HepG2 (cell line): ENCODE measurements around the gene PDE3A. TPM values are rescaled to one million over a fixed set of nuclear protein-coding genes. Genes with fewer than 3 reads are reported as not detected.

Source experiments
- ATAC-seq: fragments of 200-7000 bp; cut with Tn5 transposase; 3 replicates; pipeline ENCODE4 v1.9.1; 2020; ENCODE audit warnings: mild to moderate bottlenecking, moderate library complexity
- BruUV-seq: library from RNA; stranded (reverse); fragments of 400-500 nt; replicated peaks from 2 replicates; lab custom pipeline; 2021; lab: Mats Ljungman, UMichigan
- CTCF ChIA-PET: fragments of 300-600 bp; formaldehyde crosslinking; extraction: SDS; loops from one replicate; lab custom pipeline; 2021; ENCODE audit warnings: low total read pairs, inconsistent platforms, low intra/inter-chr PET ratio; lab: Yijun Ruan, JAX
- POLR2A ChIA-PET: fragments of 350-600 bp; sonication (Branson Sonifier 250); formaldehyde crosslinking; loops from one replicate; lab custom pipeline; 2020; ENCODE audit warnings: antibody characterized with exemption, inconsistent platforms; lab: Yijun Ruan, JAX
- DNase-seq: peaks from one replicate; pipeline ENCODE4 v3.0.0-alpha.2; 2015; ENCODE audit warnings: low spot score
- FAIRE-seq: peaks from 3 replicates; lab custom pipeline; 2011; peaks lifted over from hg19 to GRCh38; lab: Jason Lieb, UNC
- H2AFZ ChIP-seq: one replicate; pipeline ENCODE4 v1.6.1; 2011; ENCODE audit warnings: low read length, inconsistent platforms
- H3K27ac ChIP-seq: fragments of 300-600 bp; 3 replicates; pipeline ENCODE4 v1.8.0; 2011; ENCODE audit warnings: mixed run types, mild to moderate bottlenecking, mixed read lengths, low read length, inconsistent platforms; ENCODE audit not compliant: insufficient read depth; ENCODE audit errors: extremely low read length
- H3K27me3 ChIP-seq, 2 experiments: fragments of 200-600 bp in 1 of 2; 2 replicates in 1 of 2; 3 replicates in 1 of 2; pipeline versions ENCODE4 v1.6.0 to v1.8.0; 2011; ENCODE audit warnings: low read length in 2 of 2, mild to moderate bottlenecking in 2 of 2, moderate library complexity in 2 of 2, inconsistent platforms in 1 of 2; ENCODE audit not compliant: insufficient read depth in 2 of 2, control insufficient read depth in 1 of 2
- H3K36me3 ChIP-seq, 2 experiments: fragments of 200-600 bp in 1 of 2; replicated peaks in 1 of 2; 2 replicates in 1 of 2; 3 replicates in 1 of 2; pipeline versions ENCODE4 v1.5.1 to v1.8.0; 2011; ENCODE audit warnings: low read length in 2 of 2, inconsistent platforms in 1 of 2; ENCODE audit not compliant: insufficient read depth in 2 of 2, control insufficient read depth in 1 of 2
- H3K4me1 ChIP-seq: 2 replicates; pipeline ENCODE4 v1.5.1; 2012; ENCODE audit warnings: low read length, inconsistent platforms; ENCODE audit not compliant: insufficient read depth
- H3K4me2 ChIP-seq: 2 replicates; pipeline ENCODE4 v1.6.0; 2011; ENCODE audit warnings: low read depth, low read length, inconsistent platforms
- H3K4me3 ChIP-seq, 3 experiments: fragments of 200-600 bp in 1 of 3; sonication (generic), shearing (Covaris generic) in 1 of 3; replicated peaks in 1 of 3; 2 replicates each; pipeline ENCODE4 v1.5.1; 2011 to 2016; ENCODE audit warnings: low read length in 3 of 3, inconsistent platforms in 2 of 3, low read depth in 2 of 3, mild to moderate bottlenecking in 2 of 3, control low read depth in 1 of 3, mixed read lengths in 1 of 3; ENCODE audit not compliant: insufficient read depth in 1 of 3
- H3K79me2 ChIP-seq: one replicate; pipeline ENCODE4 v1.6.1; 2011; ENCODE audit warnings: low read length, inconsistent platforms; ENCODE audit not compliant: insufficient read depth
- H3K9ac ChIP-seq: 2 replicates; pipeline ENCODE4 v1.6.0; 2011; ENCODE audit warnings: mild to moderate bottlenecking, low read depth, low read length, inconsistent platforms; ENCODE audit not compliant: insufficient read depth
- H3K9me3 ChIP-seq: 2 replicates; pipeline ENCODE4 v1.5.1; 2012; ENCODE audit warnings: mild to moderate bottlenecking, low read length
- H4K20me1 ChIP-seq: 2 replicates; pipeline ENCODE4 v1.6.0; 2011; ENCODE audit warnings: inconsistent platforms, mild to moderate bottlenecking, low read length, moderate library complexity; ENCODE audit not compliant: insufficient read depth
- ATF7-NPFF ChIP-seq: sonication (generic); formaldehyde crosslinking; IDR thresholded peaks from 2 replicates; pipeline ENCODE4 v1.8.1; 2023; ENCODE audit warnings: mild to moderate bottlenecking, low read depth, missing genetic modification reagents, moderate library complexity
- CC2D1A ChIP-seq: sonication (generic); formaldehyde crosslinking; IDR thresholded peaks from 2 replicates; pipeline ENCODE4 v1.8.1; 2023; ENCODE audit warnings: mild to moderate bottlenecking, missing genetic modification reagents
- HDAC2 ChIP-seq: sonication (generic); formaldehyde crosslinking; IDR thresholded peaks from 2 replicates; pipeline ENCODE4 v1.4.0; 2020; ENCODE audit warnings: missing genetic modification reagents
- MEIS2 ChIP-seq: sonication (generic); formaldehyde crosslinking; IDR thresholded peaks from 2 replicates; pipeline ENCODE4 v1.9.0; 2021; ENCODE audit warnings: mild to moderate bottlenecking, missing genetic modification reagents
- NFE2 ChIP-seq: sonication (generic); formaldehyde crosslinking; IDR thresholded peaks from 2 replicates; pipeline ENCODE4 v1.4.0; 2020; ENCODE audit warnings: missing genetic modification reagents
- PRMT3 ChIP-seq: sonication (generic); formaldehyde crosslinking; IDR thresholded peaks from 2 replicates; pipeline ENCODE4 v1.8.1; 2022; ENCODE audit warnings: low read depth, mild to moderate bottlenecking, moderate library complexity, missing genetic modification reagents, borderline replicate concordance
- PRPF4 ChIP-seq: fragments of 200-400 bp; formaldehyde crosslinking; IDR thresholded peaks from 2 replicates; pipeline ENCODE4 v1.6.1; 2016; ENCODE audit warnings: low read length, low read depth; ENCODE audit not compliant: poor library complexity, severe bottlenecking
- SP1 ChIP-seq, 2 experiments: fragments of 450-650 bp in 1 of 2; sonication (generic) in 1 of 2; formaldehyde crosslinking in 1 of 2; IDR thresholded peaks; 2 replicates each; pipeline versions ENCODE4 v1.4.0 to v1.6.1; 2016 to 2020; ENCODE audit warnings: missing genetic modification reagents in 1 of 2
- TRIM24 ChIP-seq: sonication (generic); formaldehyde crosslinking; IDR thresholded peaks from 2 replicates; pipeline ENCODE4 v1.8.0; 2022; ENCODE audit warnings: mild to moderate bottlenecking, missing genetic modification reagents
- ZBTB21 ChIP-seq: sonication (generic); formaldehyde crosslinking; IDR thresholded peaks from 2 replicates; pipeline ENCODE4 v1.4.0; 2020; ENCODE audit warnings: missing genetic modification reagents
- ZIK1 ChIP-seq: sonication (generic); formaldehyde crosslinking; IDR thresholded peaks from 2 replicates; pipeline ENCODE4 v1.5.0; 2020; ENCODE audit warnings: mild to moderate bottlenecking, low read depth, missing genetic modification reagents, borderline replicate concordance
- WGBS: methylation state at CpG from one replicate; pipeline ENCODE4 v1.1.6; 2017; ENCODE audit warnings: low lambda C conversion rate; 5-methylcytosine and 5-hydroxymethylcytosine counted together
- in situ Hi-C: cut with HindIII; loops from 2 replicates; pipeline ENCODE4 v1.10.0; 2017; ENCODE audit warnings: low pct_unique_long_range_greater_than_20kb; ENCODE audit not compliant: extremely low pct_ligation_motif_present
- intact Hi-C: fragments of 100-400 bp; cut with micrococcal nuclease; formaldehyde crosslinking; loops from one replicate; pipeline ENCODE4 v1.10.0; 2022; ENCODE audit not compliant: unreplicated experiment
- polyA plus RNA-seq, 8 experiments: library from polyadenylated mRNA; depleted of rRNA in 3 of 8; stranded (reverse) in 7 of 8; unstranded in 1 of 8; fragments of >200 nt; fragmentation: Illumina TruSeq in 4 of 8; extraction: Trizol in 4 of 8; gene quantifications; 2 replicates each; pipeline versions ENCODE4 v1.2.1 to v1.2.3, GENCODE V29; 2011 to 2016; ENCODE audit warnings: low read depth in 4 of 8, missing spikeins in 1 of 8, mixed read lengths in 1 of 8; ENCODE audit not compliant: insufficient read depth in 1 of 8
- total RNA-seq, 5 experiments: library from RNA; depleted of rRNA; stranded (reverse); fragments of >200 nt; fragmentation: Illumina TruSeq; extraction: Trizol; gene quantifications; 2 replicates each; pipeline ENCODE4 v1.2.3, GENCODE V29; 2016; ENCODE audit warnings: low read depth in 1 of 5
- TF ChIP-seq, protein P1 (sequence below), 2 experiments: fragments of 450-650 bp in 1 of 2; sonication (generic) in 1 of 2; formaldehyde crosslinking in 1 of 2; IDR thresholded peaks; 2 replicates each; pipeline versions ENCODE4 v1.6.1 to v1.8.0; 2016 to 2022; ENCODE audit warnings: antibody characterized with exemption in 1 of 2, mild to moderate bottlenecking in 1 of 2, missing genetic modification reagents in 1 of 2

PDE3A gene
- total and polyA plus RNA-seq, 2 of the 13 experiments (the other 11 are each of a cell fraction or from before 2014, with no cell fraction given), result 0.77 to 1.5 TPM

DNA sequence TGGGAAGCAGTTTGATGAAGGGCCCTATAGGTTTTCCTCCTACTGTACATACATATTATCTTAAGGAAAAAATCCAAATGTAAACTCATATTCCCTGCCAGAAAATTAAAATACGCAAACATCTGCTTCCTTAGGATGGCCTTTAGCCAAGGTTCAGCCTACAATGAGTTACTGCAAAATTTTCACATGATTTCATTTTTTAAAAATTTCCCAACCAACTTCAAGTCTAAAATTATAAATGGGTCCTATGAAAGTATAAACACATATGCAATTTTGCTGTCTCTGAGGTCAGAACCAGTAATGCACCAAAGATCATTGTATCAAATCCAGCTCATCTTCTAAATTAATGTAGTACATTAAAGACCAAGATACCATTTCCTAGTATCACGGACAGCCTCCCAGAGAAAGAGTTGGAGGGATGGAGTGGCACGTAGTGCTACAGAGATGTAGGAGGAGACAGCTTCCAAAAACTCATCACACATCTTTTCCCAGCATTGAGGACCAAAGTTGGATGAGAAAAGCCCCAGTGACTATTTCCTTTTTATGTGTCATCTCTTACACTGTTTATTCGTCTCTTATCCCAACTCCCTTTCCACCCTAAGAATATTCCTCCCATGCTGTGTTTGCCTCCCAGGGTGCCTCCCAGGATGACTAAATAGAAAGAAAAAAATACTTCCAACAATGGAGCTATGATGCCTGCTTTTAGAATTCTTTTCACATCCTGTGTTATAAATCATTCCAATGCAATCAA lies 234.5 kb downstream of the PDE3A start:
- Histone ChIP-seq H3K79me2 (no peaks in the 10 kb centered on the region), H3K4me3 (no peak overlapping the region), H3K9ac (no peak overlapping the region), H3K4me2 (no peak overlapping the region), H3K4me1 (no peaks in the 10 kb centered on the region), H3K9me3 (no peaks in the 10 kb centered on the region), H3K36me3 (no peaks in the 10 kb centered on the region), H3K27me3 (no peaks in the 10 kb centered on the region; a peak in 1 of 5 replicates), H3K27ac (no peak overlapping the region), H4K20me1 (no peaks in the 10 kb centered on the region), H2AFZ (no peak overlapping the region)
- CTCF ChIA-PET, result interaction anchor here (1.3 kb wide), 1 partner anchor 139 kb away, joined by 8 read pairs; no protein-coding TSS in a partner anchor
- in situ Hi-C loops (loop anchor here (25.0 kb wide), 1 partner anchor 866 kb away; no protein-coding TSS in a partner anchor), intact Hi-C loops (no loop called here)
- FAIRE-seq (no peak), ATAC-seq (no peak), DNase-seq (no peak)
- TF ChIP-seq PRPF4 (no peak), PRMT3 (CRISPR knock-in tag) (no peak), HDAC2 (no peak), ATF7-NPFF (CRISPR knock-in tag) (no peak), CC2D1A (CRISPR knock-in tag) (no peak), ZIK1 (CRISPR knock-in tag) (no peak), MEIS2 (CRISPR knock-in tag) (no peak), NFE2 (CRISPR knock-in tag) (no peak), ZBTB21 (CRISPR knock-in tag) (no peak), TRIM24 (CRISPR knock-in tag) (no peak), SP1 (IDR thresholded peaks at IDR 0.05) (no peak), SP1 (CRISPR knock-in tag; IDR thresholded peaks at IDR 0.05) (no peak)
- TF ChIP-seq, protein P1, sequence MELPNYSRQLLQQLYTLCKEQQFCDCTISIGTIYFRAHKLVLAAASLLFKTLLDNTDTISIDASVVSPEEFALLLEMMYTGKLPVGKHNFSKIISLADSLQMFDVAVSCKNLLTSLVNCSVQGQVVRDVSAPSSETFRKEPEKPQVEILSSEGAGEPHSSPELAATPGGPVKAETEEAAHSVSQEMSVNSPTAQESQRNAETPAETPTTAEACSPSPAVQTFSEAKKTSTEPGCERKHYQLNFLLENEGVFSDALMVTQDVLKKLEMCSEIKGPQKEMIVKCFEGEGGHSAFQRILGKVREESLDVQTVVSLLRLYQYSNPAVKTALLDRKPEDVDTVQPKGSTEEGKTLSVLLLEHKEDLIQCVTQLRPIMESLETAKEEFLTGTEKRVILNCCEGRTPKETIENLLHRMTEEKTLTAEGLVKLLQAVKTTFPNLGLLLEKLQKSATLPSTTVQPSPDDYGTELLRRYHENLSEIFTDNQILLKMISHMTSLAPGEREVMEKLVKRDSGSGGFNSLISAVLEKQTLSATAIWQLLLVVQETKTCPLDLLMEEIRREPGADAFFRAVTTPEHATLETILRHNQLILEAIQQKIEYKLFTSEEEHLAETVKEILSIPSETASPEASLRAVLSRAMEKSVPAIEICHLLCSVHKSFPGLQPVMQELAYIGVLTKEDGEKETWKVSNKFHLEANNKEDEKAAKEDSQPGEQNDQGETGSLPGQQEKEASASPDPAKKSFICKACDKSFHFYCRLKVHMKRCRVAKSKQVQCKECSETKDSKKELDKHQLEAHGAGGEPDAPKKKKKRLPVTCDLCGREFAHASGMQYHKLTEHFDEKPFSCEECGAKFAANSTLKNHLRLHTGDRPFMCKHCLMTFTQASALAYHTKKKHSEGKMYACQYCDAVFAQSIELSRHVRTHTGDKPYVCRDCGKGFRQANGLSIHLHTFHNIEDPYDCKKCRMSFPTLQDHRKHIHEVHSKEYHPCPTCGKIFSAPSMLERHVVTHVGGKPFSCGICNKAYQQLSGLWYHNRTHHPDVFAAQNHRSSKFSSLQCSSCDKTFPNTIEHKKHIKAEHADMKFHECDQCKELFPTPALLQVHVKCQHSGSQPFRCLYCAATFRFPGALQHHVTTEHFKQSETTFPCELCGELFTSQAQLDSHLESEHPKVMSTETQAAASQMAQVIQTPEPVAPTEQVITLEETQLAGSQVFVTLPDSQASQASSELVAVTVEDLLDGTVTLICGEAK (IDR thresholded peaks at IDR 0.05), result no peak
- TF ChIP-seq, protein P1 (CRISPR knock-in tag; IDR thresholded peaks at IDR 0.05), result no peak
- POLR2A ChIA-PET, result no interaction called here
- WGBS, result 8% methylated on average over 4 of the region's 4 CpGs
- no TSS peak for BruUV-seq
